HCT116 (cell line): ENCODE measurements around the gene GPR37L1. TPM values are rescaled to one million over a fixed set of nuclear protein-coding genes. Genes with fewer than 3 reads are reported as not detected.

Experiments used
- ATAC-seq: fragments of 200-7000 bp; cut with Tn5 transposase; 2 replicates; pipeline ENCODE4 v1.9.1; 2020; ENCODE audit warnings: mild to moderate bottlenecking, moderate library complexity
- BruUV-seq: library from RNA; stranded (reverse); fragments of 400-500 nt; replicated peaks from 2 replicates; lab custom pipeline; 2021; lab: Mats Ljungman, UMichigan
- CTCF ChIA-PET: fragments of 300-600 bp; sonication (Branson Sonifier 250); formaldehyde crosslinking; loops from one replicate; lab custom pipeline; 2021; ENCODE audit warnings: antibody characterized with exemption; lab: Charles Lee
- POLR2A ChIA-PET: fragments of 300-600, 350-600 bp; sonication (Branson Sonifier 250); formaldehyde crosslinking; loops from one replicate; lab custom pipeline; 2021; ENCODE audit warnings: antibody characterized with exemption; lab: Charles Lee
- RAD21 ChIA-PET, 2 experiments: fragments of 300-600 bp; sonication (Branson Sonifier 250); formaldehyde crosslinking; loops; one replicate each; lab custom pipeline; 2023; ENCODE audit warnings: low total read pairs in 2 of 2; ENCODE audit not compliant: uncharacterized antibody in 2 of 2, unreplicated experiment in 2 of 2, low non-redundant PET in 1 of 2; lab: Charles Lee
- DNase-seq: peaks from one replicate; pipeline ENCODE4 v3.0.0-alpha.2; 2010; ENCODE audit warnings: low read depth, low spot score
- H2AFZ ChIP-seq: fragments of 200-600 bp; shearing (Covaris generic), sonication (generic); 2 replicates; pipeline ENCODE4 v1.6.1; 2017; ENCODE audit warnings: low read depth, mixed run types, mixed read lengths, antibody characterized with exemption, low read length; ENCODE audit not compliant: poor library complexity, severe bottlenecking
- H3K27ac ChIP-seq: 2 replicates; pipeline ENCODE4 v1.5.1; 2012; ENCODE audit warnings: low read depth, low read length
- H3K27me3 ChIP-seq: fragments of 200-600 bp; sonication (generic); 2 replicates; pipeline ENCODE4 v1.6.1; 2016; ENCODE audit warnings: mixed run types, low read length, mixed read lengths; ENCODE audit not compliant: insufficient read depth
- H3K36me3 ChIP-seq, 2 experiments: fragments of 200-500 bp in 1 of 2; fragments of 200-600 bp in 1 of 2; sonication (Bioruptor generic) in 1 of 2; sonication (generic) in 1 of 2; 2 replicates each; pipeline versions ENCODE4 v1.5.1 to v1.6.1; 2014 to 2016; ENCODE audit warnings: low read length in 2 of 2, inconsistent platforms in 1 of 2, mixed read lengths in 1 of 2, mixed run types in 1 of 2; ENCODE audit not compliant: insufficient read depth in 2 of 2, control insufficient read depth in 1 of 2
- H3K4me1 ChIP-seq, 2 experiments: fragments of 200-600 bp in 1 of 2; sonication (generic) in 1 of 2; 2 replicates each; pipeline versions ENCODE4 v1.5.1 to v1.6.1; 2012 to 2017; ENCODE audit warnings: low read length in 2 of 2, inconsistent platforms in 1 of 2, mild to moderate bottlenecking in 1 of 2, mixed read lengths in 1 of 2, mixed run types in 1 of 2, moderate library complexity in 1 of 2; ENCODE audit not compliant: insufficient read depth in 2 of 2, control insufficient read depth in 1 of 2
- H3K4me2 ChIP-seq: fragments of 200-600 bp; sonication (generic); 2 replicates; pipeline ENCODE4 v1.6.1; 2017; ENCODE audit warnings: mixed run types, low read length, mixed read lengths
- H3K4me3 ChIP-seq, 2 experiments: fragments of 200-600 bp in 1 of 2; sonication (generic) in 1 of 2; replicated peaks in 1 of 2; 2 replicates each; pipeline ENCODE4 v1.5.1; 2011 to 2016; ENCODE audit warnings: low read length in 2 of 2, control low read depth in 1 of 2, low read depth in 1 of 2, mild to moderate bottlenecking in 1 of 2, mixed read lengths in 1 of 2, mixed run types in 1 of 2
- H3K79me2 ChIP-seq: fragments of 200-600 bp; sonication (generic); 2 replicates; pipeline ENCODE4 v1.6.1; 2017; ENCODE audit warnings: mild to moderate bottlenecking, mixed run types, low read length, moderate library complexity, mixed read lengths; ENCODE audit not compliant: insufficient read depth
- H3K9ac ChIP-seq: fragments of 200-600 bp; sonication (generic); 2 replicates; pipeline ENCODE4 v1.6.1; 2016; ENCODE audit warnings: low read length, mixed read lengths
- H3K9me2 ChIP-seq: fragments of 200-600 bp; sonication (generic), shearing (Covaris generic); 2 replicates; pipeline ENCODE4 v1.6.1; 2017; ENCODE audit warnings: mixed run types, mild to moderate bottlenecking, moderate library complexity; ENCODE audit not compliant: insufficient read depth
- H3K9me3 ChIP-seq, 2 experiments: fragments of 200-500 bp in 1 of 2; fragments of 200-600 bp in 1 of 2; sonication (Bioruptor generic) in 1 of 2; sonication (generic) in 1 of 2; 2 replicates each; pipeline ENCODE4 v1.6.1; 2014 to 2017; ENCODE audit warnings: low read length in 2 of 2, mixed read lengths in 2 of 2, inconsistent platforms in 1 of 2, low read depth in 1 of 2, mild to moderate bottlenecking in 1 of 2, mixed run types in 1 of 2, moderate library complexity in 1 of 2; ENCODE audit not compliant: control insufficient read depth in 1 of 2, insufficient read depth in 1 of 2
- H4K20me1 ChIP-seq: fragments of 200-600 bp; sonication (generic), shearing (Covaris generic); 2 replicates; pipeline ENCODE4 v1.6.1; 2017; ENCODE audit warnings: mixed run types, mild to moderate bottlenecking, moderate library complexity; ENCODE audit not compliant: insufficient read depth
- ATF3 ChIP-seq: IDR thresholded peaks from 2 replicates; pipeline ENCODE4 v1.6.1; 2012
- CBX3 ChIP-seq: IDR thresholded peaks from 2 replicates; pipeline ENCODE4 v1.6.1; 2012; ENCODE audit warnings: low read depth
- CEBPB ChIP-seq: IDR thresholded peaks from 2 replicates; pipeline ENCODE4 v1.6.1; 2012; ENCODE audit warnings: low read depth
- CTCF ChIP-seq, 3 experiments: fragments of 200-600 bp in 1 of 3; sonication (generic) in 1 of 3; IDR thresholded peaks in 2 of 3; conservative IDR thresholded peaks in 1 of 3; 2 replicates each; pipeline ENCODE4 v1.5.1; 2012 to 2017; ENCODE audit warnings: low read depth in 2 of 3, low read length in 2 of 3, antibody characterized with exemption in 1 of 3, borderline replicate concordance in 1 of 3, control low read depth in 1 of 3, mild to moderate bottlenecking in 1 of 3, mixed read lengths in 1 of 3, mixed run types in 1 of 3, moderate library complexity in 1 of 3; ENCODE audit not compliant: insufficient read depth in 1 of 3
- EGR1 ChIP-seq: IDR thresholded peaks from 2 replicates; pipeline ENCODE4 v1.6.1; 2012; ENCODE audit warnings: low read depth
- ELF1 ChIP-seq: IDR thresholded peaks from 2 replicates; pipeline ENCODE4 v1.6.1; 2012; ENCODE audit warnings: low read depth, borderline replicate concordance
- EZH2 ChIP-seq: fragments of 200-600 bp; sonication (generic); IDR thresholded peaks from 2 replicates; pipeline ENCODE4 v1.6.1; 2017; ENCODE audit warnings: antibody characterized with exemption, mixed run types
- EZH2phosphoT487 ChIP-seq: fragments of 200-600 bp; IDR thresholded peaks from 2 replicates; pipeline ENCODE4 v1.6.1; 2018; ENCODE audit warnings: antibody characterized with exemption, borderline replicate concordance
- FOSL1 ChIP-seq: IDR thresholded peaks from 2 replicates; pipeline ENCODE4 v1.6.1; 2012; ENCODE audit warnings: low read depth
- JUND ChIP-seq: IDR thresholded peaks from 2 replicates; pipeline ENCODE4 v1.6.1; 2012
- MAX ChIP-seq: IDR thresholded peaks from 2 replicates; pipeline ENCODE4 v1.6.1; 2012
- POLR2A ChIP-seq: IDR thresholded peaks from 2 replicates; pipeline ENCODE4 v1.7.0; 2011; ENCODE audit warnings: borderline replicate concordance; ENCODE audit not compliant: insufficient read depth, insufficient read length; ENCODE audit errors: extremely low read depth
- POLR2AphosphoS5 ChIP-seq: IDR thresholded peaks from 2 replicates; pipeline ENCODE4 v1.6.1; 2011; ENCODE audit warnings: mild to moderate bottlenecking, low read depth, low read length, moderate library complexity
- RAD21 ChIP-seq: IDR thresholded peaks from 2 replicates; pipeline ENCODE4 v1.6.1; 2012; ENCODE audit warnings: low read depth, mild to moderate bottlenecking
- SIN3A ChIP-seq: IDR thresholded peaks from 2 replicates; pipeline ENCODE4 v1.6.1; 2012; ENCODE audit warnings: low read depth
- SP1 ChIP-seq: IDR thresholded peaks from 2 replicates; pipeline ENCODE4 v1.6.1; 2012; ENCODE audit warnings: low read depth
- SRF ChIP-seq: IDR thresholded peaks from 2 replicates; pipeline ENCODE4 v1.6.1; 2012; ENCODE audit warnings: low read depth
- ZFX ChIP-seq: fragments of 450-650 bp; IDR thresholded peaks from 2 replicates; pipeline ENCODE4 v1.6.1; 2017
- ZNF274 ChIP-seq: fragments of 200-500 bp; sonication (Bioruptor generic); IDR thresholded peaks from 2 replicates; pipeline ENCODE4 v1.6.1; 2014; ENCODE audit warnings: mild to moderate bottlenecking, low read depth, low read length, inconsistent platforms
- intact Hi-C: fragments of 100-400 bp; cut with micrococcal nuclease; formaldehyde crosslinking; loops from 2 replicates; pipeline ENCODE4 v1.10.0; 2022
- total RNA-seq: library from RNA; stranded (reverse); gene quantifications from one replicate; pipeline ENCODE4 v1.2.1, GENCODE V29; 2021; ENCODE audit not compliant: unreplicated experiment
- TF ChIP-seq, protein P1 (sequence below): IDR thresholded peaks from 2 replicates; pipeline ENCODE4 v1.6.1; 2012; ENCODE audit warnings: low read depth

The GPR37L1 gene
- total RNA-seq, 1 experiment from 2014 or later = 0.10 TPM

DNA sequence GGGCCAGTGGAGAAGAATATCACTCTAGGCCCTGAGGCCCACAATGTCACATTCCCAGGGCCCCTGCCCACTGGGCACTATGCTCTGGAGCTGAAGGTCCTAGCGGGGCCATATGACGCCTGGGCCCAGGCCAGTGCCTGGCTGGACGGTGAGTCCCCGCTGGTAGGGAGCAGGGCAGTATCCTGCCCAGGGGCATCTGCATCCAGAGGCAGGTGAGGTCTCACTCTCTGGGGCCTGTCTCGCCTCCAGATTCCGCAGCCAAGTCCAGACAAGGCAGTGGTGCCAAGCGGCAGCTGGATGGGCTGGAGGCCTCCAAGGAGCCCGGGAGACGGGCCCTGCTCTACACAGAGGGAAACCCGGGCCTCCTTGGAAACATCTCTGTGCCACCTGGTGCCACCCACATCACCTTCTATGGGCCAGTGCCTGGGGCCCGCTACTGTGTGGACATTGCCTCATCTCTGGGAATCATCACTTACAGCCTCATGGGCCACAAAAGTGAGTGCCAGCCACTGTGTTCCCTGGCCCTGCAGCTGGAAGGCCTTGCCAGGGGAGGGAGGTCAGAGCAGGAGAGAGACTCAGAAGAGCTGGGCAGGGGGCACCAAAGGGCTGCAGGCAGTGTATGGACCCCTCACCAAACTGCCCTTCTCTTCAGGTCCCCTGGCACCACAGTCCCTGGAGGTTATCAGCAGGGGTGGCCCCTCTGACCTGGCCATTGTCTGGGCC is 48.7 kb downstream of the GPR37L1 start:
- Histone ChIP-seq H3K4me1 (no peaks in the 10 kb centered on the region), H3K9me3 (no peaks in the 10 kb centered on the region), H3K4me3 (no peak overlapping the region), H4K20me1 (no peaks in the 10 kb centered on the region), H3K36me3 (no peaks in the 10 kb centered on the region), H3K27me3 (no peaks in the 10 kb centered on the region), H3K4me2 (no peak overlapping the region), H3K9ac (no peak overlapping the region)
- intact Hi-C loops = no loop called here
- TF ChIP-seq POLR2AphosphoS5 (no peak), POLR2A (no peak), CTCF (IDR thresholded peaks at IDR 0.05 in 2 of 3, conservative IDR thresholded peaks at IDR 0.05 in 1 of 3; ENCODE audit: borderline replicate concordance in 1 of 3, insufficient read depth in 1 of 3, low read depth in 2 of 3, low read length in 2 of 3) (no peak), FOSL1 (no peak), CBX3 (no peak), ZFX (no peak), ELF1 (no peak), SIN3A (no peak), SRF (no peak), RAD21 (no peak), EZH2 (no peak), JUND (no peak), ZNF274 (no peak), EGR1 (no peak), SP1 (no peak), CEBPB (no peak), EZH2phosphoT487 (no peak), MAX (no peak), ATF3 (no peak)
- TF ChIP-seq, protein P1, sequence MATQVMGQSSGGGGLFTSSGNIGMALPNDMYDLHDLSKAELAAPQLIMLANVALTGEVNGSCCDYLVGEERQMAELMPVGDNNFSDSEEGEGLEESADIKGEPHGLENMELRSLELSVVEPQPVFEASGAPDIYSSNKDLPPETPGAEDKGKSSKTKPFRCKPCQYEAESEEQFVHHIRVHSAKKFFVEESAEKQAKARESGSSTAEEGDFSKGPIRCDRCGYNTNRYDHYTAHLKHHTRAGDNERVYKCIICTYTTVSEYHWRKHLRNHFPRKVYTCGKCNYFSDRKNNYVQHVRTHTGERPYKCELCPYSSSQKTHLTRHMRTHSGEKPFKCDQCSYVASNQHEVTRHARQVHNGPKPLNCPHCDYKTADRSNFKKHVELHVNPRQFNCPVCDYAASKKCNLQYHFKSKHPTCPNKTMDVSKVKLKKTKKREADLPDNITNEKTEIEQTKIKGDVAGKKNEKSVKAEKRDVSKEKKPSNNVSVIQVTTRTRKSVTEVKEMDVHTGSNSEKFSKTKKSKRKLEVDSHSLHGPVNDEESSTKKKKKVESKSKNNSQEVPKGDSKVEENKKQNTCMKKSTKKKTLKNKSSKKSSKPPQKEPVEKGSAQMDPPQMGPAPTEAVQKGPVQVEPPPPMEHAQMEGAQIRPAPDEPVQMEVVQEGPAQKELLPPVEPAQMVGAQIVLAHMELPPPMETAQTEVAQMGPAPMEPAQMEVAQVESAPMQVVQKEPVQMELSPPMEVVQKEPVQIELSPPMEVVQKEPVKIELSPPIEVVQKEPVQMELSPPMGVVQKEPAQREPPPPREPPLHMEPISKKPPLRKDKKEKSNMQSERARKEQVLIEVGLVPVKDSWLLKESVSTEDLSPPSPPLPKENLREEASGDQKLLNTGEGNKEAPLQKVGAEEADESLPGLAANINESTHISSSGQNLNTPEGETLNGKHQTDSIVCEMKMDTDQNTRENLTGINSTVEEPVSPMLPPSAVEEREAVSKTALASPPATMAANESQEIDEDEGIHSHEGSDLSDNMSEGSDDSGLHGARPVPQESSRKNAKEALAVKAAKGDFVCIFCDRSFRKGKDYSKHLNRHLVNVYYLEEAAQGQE = no peak
- TF ChIP-seq, all 23 proteins: peak for 0
- Histone ChIP-seq H3K79me2 (no peaks in the 10 kb centered on the region), H3K27ac (no peak overlapping the region), H2AFZ (no peak overlapping the region), H3K9me2 (no peaks in the 10 kb centered on the region)
- ChIA-PET POLR2A (no interaction called here), CTCF (interaction anchor here (0.6 kb wide), 1 partner anchor 67 kb away, joined by 3 read pairs; no protein-coding TSS in a partner anchor), RAD21 (no interaction called here)
- no peak for ATAC-seq
- no peak for DNase-seq
- BruUV-seq = no TSS peak
